Hepatocyte (in vitro differentiated cells): ENCODE measurements around the gene KPNA5.

ENCODE experiments used
- CTCF ChIP-seq: fragments of 200-600 bp; sonication (generic); IDR thresholded peaks from 2 replicates; pipeline ENCODE4 v1.5.1; 2016; ENCODE audit warnings: antibody characterized with exemption, mild to moderate bottlenecking; ENCODE audit not compliant: poor library complexity
- EZH2 ChIP-seq: fragments of 200-600 bp; sonication (generic); IDR thresholded peaks from 2 replicates; pipeline ENCODE4 v1.6.1; 2016; ENCODE audit warnings: antibody characterized with exemption, mild to moderate bottlenecking, borderline replicate concordance
- EZH2phosphoT487 ChIP-seq: fragments of 200-600 bp; sonication (generic); IDR thresholded peaks from one replicate; pipeline ENCODE4 v1.6.1; 2018; ENCODE audit warnings: antibody characterized with exemption, mild to moderate bottlenecking, low read depth, moderate library complexity; ENCODE audit not compliant: unreplicated experiment, severe bottlenecking

GRCh38 chr6:116763048-116763447 is 82.0 kb downstream of the KPNA5 start:
- no peak for TF ChIP-seq EZH2
- no peak for TF ChIP-seq EZH2phosphoT487
- no peak for TF ChIP-seq CTCF
